GM12872 (cell line): Measurements from ENCODE around the gene RASA2.

ENCODE experiments used
- TF ChIP-seq, protein P1 (sequence below): IDR thresholded peaks from 3 replicates; pipeline ENCODE4 v1.5.1; 2011; ENCODE audit warnings: low read depth, mild to moderate bottlenecking, low read length, moderate library complexity; ENCODE audit not compliant: insufficient read depth

RASA2 gene

GRCh38 chr3:141619450-141619849 is 132.6 kb downstream of the RASA2 start:
- TF ChIP-seq, protein P1, sequence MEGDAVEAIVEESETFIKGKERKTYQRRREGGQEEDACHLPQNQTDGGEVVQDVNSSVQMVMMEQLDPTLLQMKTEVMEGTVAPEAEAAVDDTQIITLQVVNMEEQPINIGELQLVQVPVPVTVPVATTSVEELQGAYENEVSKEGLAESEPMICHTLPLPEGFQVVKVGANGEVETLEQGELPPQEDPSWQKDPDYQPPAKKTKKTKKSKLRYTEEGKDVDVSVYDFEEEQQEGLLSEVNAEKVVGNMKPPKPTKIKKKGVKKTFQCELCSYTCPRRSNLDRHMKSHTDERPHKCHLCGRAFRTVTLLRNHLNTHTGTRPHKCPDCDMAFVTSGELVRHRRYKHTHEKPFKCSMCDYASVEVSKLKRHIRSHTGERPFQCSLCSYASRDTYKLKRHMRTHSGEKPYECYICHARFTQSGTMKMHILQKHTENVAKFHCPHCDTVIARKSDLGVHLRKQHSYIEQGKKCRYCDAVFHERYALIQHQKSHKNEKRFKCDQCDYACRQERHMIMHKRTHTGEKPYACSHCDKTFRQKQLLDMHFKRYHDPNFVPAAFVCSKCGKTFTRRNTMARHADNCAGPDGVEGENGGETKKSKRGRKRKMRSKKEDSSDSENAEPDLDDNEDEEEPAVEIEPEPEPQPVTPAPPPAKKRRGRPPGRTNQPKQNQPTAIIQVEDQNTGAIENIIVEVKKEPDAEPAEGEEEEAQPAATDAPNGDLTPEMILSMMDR = no peak

- TF ChIP-seq, protein P1 = no peak
Observed at GRCh38 chr3:141623691-141624090, 136.9 kb downstream of the RASA2 start.

DNA sequence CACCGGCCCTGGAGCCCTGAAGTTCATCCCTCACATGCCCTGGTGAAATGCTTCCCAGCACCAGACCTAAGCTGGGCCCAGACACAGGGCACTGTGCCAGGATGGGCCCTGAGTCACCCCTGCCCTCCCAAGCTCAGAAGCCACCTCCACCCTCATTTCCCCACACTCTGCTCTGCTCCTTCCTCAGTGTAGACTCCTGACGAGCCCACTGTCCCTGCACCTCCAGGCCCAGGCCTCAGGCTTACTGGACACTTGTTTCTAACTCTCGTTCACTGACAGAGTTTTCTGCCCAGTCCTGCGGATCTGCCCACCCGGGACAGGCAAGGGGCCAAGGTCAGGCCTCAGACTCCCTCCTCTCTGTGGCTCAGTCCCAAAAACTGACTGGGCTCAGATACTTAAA is 138.7 kb downstream of the RASA2 start:
- TF ChIP-seq, protein P1 = no peak

DNA sequence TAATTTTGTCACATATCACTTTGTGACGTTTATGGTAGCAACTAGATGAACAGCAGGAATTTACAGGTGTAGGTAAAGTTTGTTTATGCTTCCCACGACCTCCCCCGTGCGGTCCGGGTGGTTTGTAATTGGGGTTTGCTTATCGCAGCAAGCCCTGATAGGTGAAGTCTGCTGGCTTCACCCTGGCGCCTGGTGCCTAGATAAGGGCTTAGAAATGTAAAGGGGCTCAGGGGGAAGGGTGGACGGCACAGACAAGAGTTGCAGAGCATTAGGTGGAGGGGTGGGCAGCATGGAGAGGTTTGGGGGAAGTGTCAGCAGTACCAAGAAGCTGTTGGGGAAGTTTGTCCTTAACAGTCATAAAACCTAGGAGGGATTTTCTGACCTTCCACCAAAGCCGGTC is 143.1 kb downstream of the RASA2 start:
- TF ChIP-seq, protein P1 = no peak

DNA sequence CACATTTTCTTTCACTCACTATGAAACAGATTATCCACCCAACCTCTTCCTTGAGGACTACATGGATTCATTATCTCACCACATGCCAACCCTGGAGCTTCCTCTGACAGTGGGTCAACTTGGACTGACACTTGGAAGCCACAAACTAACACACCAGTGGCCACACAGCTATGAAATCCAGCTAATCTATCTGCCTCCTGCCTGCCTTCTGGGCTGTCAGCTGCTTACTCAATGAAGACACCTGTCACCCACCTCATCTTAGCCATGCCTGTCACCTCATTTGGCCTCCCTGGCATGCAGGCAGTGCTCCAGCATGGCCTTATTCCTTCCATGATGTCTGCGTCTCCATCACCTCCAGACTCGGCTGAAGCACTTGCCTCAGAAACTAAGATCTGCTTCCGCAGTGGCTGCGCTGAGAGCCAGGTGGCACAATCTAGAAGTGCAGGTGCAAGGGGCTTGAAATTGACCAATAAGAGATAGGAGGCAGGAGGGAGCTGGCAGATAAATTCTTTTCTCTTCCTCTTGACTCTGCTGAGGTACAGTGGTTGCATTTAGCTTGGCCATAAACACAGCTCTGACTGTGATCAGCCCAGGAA is 146.1 kb downstream of the RASA2 start:
- TF ChIP-seq, protein P1 = no peak

GRCh38 chr3:141642215-141642614 is 155.4 kb downstream of the RASA2 start:
- TF ChIP-seq, protein P1 = no peak

GRCh38 chr3:141643391-141643790 is 156.6 kb downstream of the RASA2 start:
- TF ChIP-seq, protein P1 = no peak
